Choroid plexus epithelial cell (primary cell): Measurements from ENCODE around the gene CFC1B.
"Not testable (repeated sequence)": the region's sequence is repeated elsewhere in the genome, so short reads cannot be mapped to it uniquely, and the experiment has no call there.

Source experiments
- DNase-seq: peaks from one replicate; pipeline ENCODE4 v3.0.0-alpha.2; 2010; ENCODE audit warnings: low read depth
- H3K4me3 ChIP-seq: 2 replicates; pipeline ENCODE4 v1.5.1; 2011; ENCODE audit warnings: low read depth, mild to moderate bottlenecking, control low read depth, low read length, moderate library complexity

CFC1B gene

DNA sequence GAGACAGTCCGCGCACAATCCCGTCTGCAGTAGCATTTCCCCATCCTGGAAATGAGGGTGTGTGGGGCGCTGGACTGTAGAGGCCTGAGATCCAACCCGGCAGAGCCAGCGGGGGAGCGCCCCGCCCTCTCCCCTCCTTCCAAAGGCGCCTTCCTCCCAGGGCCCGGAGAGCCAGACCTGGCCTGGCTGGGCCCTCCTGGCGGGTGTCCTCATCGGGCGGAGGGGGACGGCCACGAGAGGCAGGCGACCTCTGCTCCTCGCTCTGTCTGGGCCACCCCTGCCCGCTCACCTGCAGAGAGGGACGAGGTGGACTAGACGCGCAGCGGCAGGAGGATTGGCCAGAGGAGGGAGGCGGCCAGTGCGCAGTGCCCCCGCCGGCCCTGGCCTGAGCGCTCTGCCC is 28.5 kb downstream of the CFC1B start:
- H3K4me3 ChIP-seq, DNase-seq: not testable (repeated sequence)

- not testable (repeated sequence) for DNase-seq, H3K4me3 ChIP-seq
Observed at GRCh38 chr2:130554178-130554577, 33.2 kb downstream of the CFC1B start.

GRCh38 chr2:130556441-130556840 is 35.4 kb downstream of the CFC1B start:
- not testable (repeated sequence) for DNase-seq, H3K4me3 ChIP-seq

DNA sequence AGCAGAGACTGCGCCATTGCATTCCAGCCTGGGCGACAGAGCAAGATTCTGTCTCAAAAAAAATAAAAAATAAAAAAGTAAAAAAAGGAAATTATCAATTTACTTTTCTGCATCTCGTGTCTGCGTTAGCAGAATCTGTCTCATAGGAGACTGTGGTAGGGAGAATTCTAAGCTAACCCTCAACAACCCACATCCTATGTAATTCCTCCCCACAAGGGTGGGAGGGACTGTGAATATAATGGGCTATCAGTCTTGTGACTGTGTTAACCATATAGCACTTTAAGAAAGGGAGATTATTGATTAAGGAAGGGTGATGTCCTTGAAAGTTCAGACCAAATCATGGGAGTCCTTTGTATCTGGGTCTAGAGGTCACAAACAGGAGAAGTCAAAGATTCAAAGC is 45.1 kb downstream of the CFC1B start:
- not testable (repeated sequence) for DNase-seq, H3K4me3 ChIP-seq

GRCh38 chr2:130571929-130572328 is 50.9 kb downstream of the CFC1B start:
- not testable (repeated sequence) for DNase-seq, H3K4me3 ChIP-seq

- DNase-seq: not testable (repeated sequence)
Observed at GRCh38 chr2:130574230-130574629, 53.2 kb downstream of the CFC1B start.

GRCh38 chr2:130576209-130576784 is 55.3 kb downstream of the CFC1B start:
- H3K4me3 ChIP-seq, DNase-seq: not testable (repeated sequence)

More at GRCh38 chr2:130574230-130574629, 53.2 kb downstream of the CFC1B start:
- H3K4me3 ChIP-seq: not testable (repeated sequence)

DNA sequence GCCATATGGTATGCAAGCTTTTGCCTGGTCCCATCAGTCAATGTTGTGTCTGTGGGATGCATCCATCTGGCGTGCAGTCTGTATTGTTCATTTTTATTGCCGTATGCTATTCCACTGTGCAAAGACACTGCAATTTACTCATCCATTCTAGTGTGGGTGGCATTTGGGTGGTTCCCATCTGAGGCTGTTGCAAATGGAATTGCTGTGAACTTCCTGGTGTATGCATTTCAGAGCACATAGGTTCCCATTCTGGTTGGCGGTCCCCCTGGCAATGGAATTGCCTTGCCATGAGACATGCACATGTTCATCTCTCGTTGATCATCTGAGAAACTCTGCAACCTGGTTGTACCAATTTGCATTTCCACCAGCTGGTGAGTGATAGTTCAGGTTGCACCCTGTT is 56.5 kb downstream of the CFC1B start:
- DNase-seq: not testable (repeated sequence)

More for the DNA sequence above, 56.5 kb downstream of the CFC1B start:
- H3K4me3 ChIP-seq: not testable (repeated sequence)
